Measurements from ENCODE around the gene BBS9. TPM values are rescaled to one million over a fixed set of nuclear protein-coding genes. Genes with fewer than 3 reads are reported as not detected.
"Not testable (repeated sequence)": the region's sequence is repeated elsewhere in the genome, so short reads cannot be mapped to it uniquely, and the experiment has no call there.

BBS9 gene
- total and polyA plus RNA-seq, 9 of the 15 experiments (the other 6 are each of a cell fraction or from before 2014, with no cell fraction given) = 0.77 to 3.3 (median 2.4) TPM

GRCh38 chr7:33527613-33528012, 398.2 kb downstream of the BBS9 start:
- intact Hi-C loops (cut with micrococcal nuclease); H3K9me1 ChIP-seq (ENCODE audit: control insufficient read depth, insufficient read depth, low read length); H3K27me3 ChIP-seq (ENCODE audit: control insufficient read depth in 2 of 2, insufficient read depth in 2 of 2, low read length in 2 of 2); H3K9ac ChIP-seq (ENCODE audit: insufficient read depth in 1 of 2, low read depth in 2 of 2, low read length in 2 of 2); H3K36me3 ChIP-seq (ENCODE audit: control insufficient read depth, insufficient read depth, low read length); H3K9me3 ChIP-seq (replicated peaks; ENCODE audit: control insufficient read depth, insufficient read depth, low read depth, low read length); H2AFZ ChIP-seq (ENCODE audit: low read depth, low read length); H3K79me2 ChIP-seq (ENCODE audit: control insufficient read depth, insufficient read depth, low read length); CTCF ChIA-PET (ENCODE audit: low intra/inter-chr PET ratio); H3K4me2 ChIP-seq (ENCODE audit: insufficient read depth, low read length); in situ Hi-C loops (cut with MboI); H3K27ac ChIP-seq (ENCODE audit: extremely low read depth, low read depth, low read length); H3K4me1 ChIP-seq (replicated peaks in 1 of 2; ENCODE audit: control insufficient read depth in 2 of 2, insufficient read depth in 2 of 2, low read length in 2 of 2); FAIRE-seq; POLR2A ChIA-PET; BruUV-seq (replicated peaks); H4K20me1 ChIP-seq (replicated peaks; ENCODE audit: control insufficient read depth, insufficient read depth, low read length); H3K4me3 ChIP-seq; DNase-seq (ENCODE audit: extremely low read depth in 1 of 4, low spot score in 3 of 4); ATAC-seq: not testable (repeated sequence)
- 0% methylated on average over 3 of the region's 10 CpGs for WGBS (ENCODE audit: insufficient coverage, low coverage, missing lambda C conversion rate)

GRCh38 chr7:33529070-33529469, 399.7 kb downstream of the BBS9 start:
- Histone ChIP-seq H3K9me1 (ENCODE audit: control insufficient read depth, insufficient read depth, low read length) (no peaks in the 10 kb centered on the region), H3K36me3 (ENCODE audit: control insufficient read depth, insufficient read depth, low read length) (no peaks in the 10 kb centered on the region), H3K79me2 (ENCODE audit: control insufficient read depth, insufficient read depth, low read length) (no peaks in the 10 kb centered on the region), H3K9me3 (replicated peaks; ENCODE audit: control insufficient read depth, insufficient read depth, low read depth, low read length) (no peaks in the 10 kb centered on the region), H3K27me3 (ENCODE audit: control insufficient read depth in 2 of 2, insufficient read depth in 2 of 2, low read length in 2 of 2) (no peaks in the 10 kb centered on the region), H3K27ac (ENCODE audit: extremely low read depth, low read depth, low read length) (no peak overlapping the region), H3K4me1 (replicated peaks in 1 of 2; ENCODE audit: control insufficient read depth in 2 of 2, insufficient read depth in 2 of 2, low read length in 2 of 2) (no peaks in the 10 kb centered on the region), H4K20me1 (replicated peaks; ENCODE audit: control insufficient read depth, insufficient read depth, low read length) (no peaks in the 10 kb centered on the region), H3K4me3 (no peak overlapping the region), H3K9ac (ENCODE audit: insufficient read depth in 1 of 2, low read depth in 2 of 2, low read length in 2 of 2) (no peak overlapping the region), H3K4me2 (ENCODE audit: insufficient read depth, low read length) (no peak overlapping the region), H2AFZ (ENCODE audit: low read depth, low read length) (no peak overlapping the region)
- in situ Hi-C loops (cut with MboI) = no loop called here
- DNase-seq (ENCODE audit: extremely low read depth in 1 of 4, low spot score in 3 of 4) = no peak
- intact Hi-C loops (cut with micrococcal nuclease) = no loop called here
- TF ChIP-seq NCOA2 (IDR thresholded peaks at IDR 0.05; ENCODE audit: partially characterized antibody in 2 of 2) (no peak), ILK (tag; IDR thresholded peaks at IDR 0.05; ENCODE audit: borderline replicate concordance, low read depth) (no peak), SMAD3 (CRISPR knock-in tag; conservative IDR thresholded peaks at IDR 0.05) (no peak), TEAD4 (IDR thresholded peaks at IDR 0.05; ENCODE audit: low read length) (no peak), TEAD4 (CRISPR knock-in tag; IDR thresholded peaks at IDR 0.05; ENCODE audit: borderline replicate concordance) (no peak), ZNF444 (CRISPR knock-in tag; IDR thresholded peaks at IDR 0.05) (no peak), ZNF143 (CRISPR knock-in tag; IDR thresholded peaks at IDR 0.05) (no peak), RBM15 (IDR thresholded peaks at IDR 0.05; ENCODE audit: insufficient read depth, low read length) (no peak), ZNF324 (CRISPR knock-in tag; IDR thresholded peaks at IDR 0.05) (no peak), ZNF696 (CRISPR knock-in tag; conservative IDR thresholded peaks at IDR 0.05) (no peak), KDM4B (IDR thresholded peaks at IDR 0.05; ENCODE audit: borderline replicate concordance in 2 of 2, low read depth in 1 of 2) (no peak), ZNF639 (CRISPR knock-in tag; conservative IDR thresholded peaks at IDR 0.05 in 1 of 2, IDR thresholded peaks at IDR 0.05 in 1 of 2) (no peak), HLTF (IDR thresholded peaks at IDR 0.05) (no peak), ARID1B (IDR thresholded peaks at IDR 0.05) (no peak), HSF4 (CRISPR knock-in tag; IDR thresholded peaks at IDR 0.05; ENCODE audit: borderline replicate concordance) (no peak)
- CTCF ChIA-PET (ENCODE audit: low intra/inter-chr PET ratio) = no interaction called here
- no TSS peak for BruUV-seq (replicated peaks)
- no peak for ATAC-seq
- FAIRE-seq = no peak
- POLR2A ChIA-PET = no interaction called here
- 0% methylated on average over 2 of the region's 2 CpGs for WGBS (ENCODE audit: insufficient coverage, low coverage, missing lambda C conversion rate)

Data from K562 (cell line).